ENCODE data around the gene OR52D1. TPM values are rescaled to one million over a fixed set of nuclear protein-coding genes. Genes with fewer than 3 reads are reported as not detected.

The OR52D1 gene
- total RNA-seq, 1 donor from 2014 or later, result not detected

GRCh38 chr11:5524756-5525155 lies 36.3 kb downstream of the OR52D1 start:
- Mint-ChIP-seq H3K27me3 (ENCODE audit: insufficient read depth) (peaks cover 7% of the 10 kb centered on the region), H3K9me3 (no peaks in the 10 kb centered on the region), H3K4me3 (no peak overlapping the region), H3K36me3 (ENCODE audit: low read depth) (no peaks in the 10 kb centered on the region), H3K27ac (no peak overlapping the region), H3K4me1 (ENCODE audit: low read depth) (no peaks in the 10 kb centered on the region)
- intact Hi-C loops (cut with micrococcal nuclease), result no loop called here
- DNase-seq (ENCODE audit: low spot score), result no peak

- Mint-ChIP-seq H3K36me3 (ENCODE audit: low read depth) (no peaks in the 10 kb centered on the region), H3K4me1 (ENCODE audit: low read depth) (no peaks in the 10 kb centered on the region), H3K27me3 (ENCODE audit: insufficient read depth) (peaks cover 7% of the 10 kb centered on the region), H3K27ac (no peak overlapping the region), H3K4me3 (no peak overlapping the region), H3K9me3 (no peaks in the 10 kb centered on the region)
- intact Hi-C loops (cut with micrococcal nuclease), result no loop called here
- DNase-seq (ENCODE audit: low spot score), result no peak
Observed at GRCh38 chr11:5527716-5528115, 39.2 kb downstream of the OR52D1 start.

GRCh38 chr11:5528495-5528894 lies 40.0 kb downstream of the OR52D1 start:
- intact Hi-C loops (cut with micrococcal nuclease), result no loop called here
- no peaks in the 10 kb centered on the region for H3K9me3 Mint-ChIP-seq
- no peak for DNase-seq (ENCODE audit: low spot score)
- H3K4me1 Mint-ChIP-seq (ENCODE audit: low read depth), result no peaks in the 10 kb centered on the region
- no peak overlapping the region for H3K27ac Mint-ChIP-seq
- H3K27me3 Mint-ChIP-seq (ENCODE audit: insufficient read depth), result peaks cover 7% of the 10 kb centered on the region
- H3K36me3 Mint-ChIP-seq (ENCODE audit: low read depth), result no peaks in the 10 kb centered on the region
- H3K4me3 Mint-ChIP-seq, result no peak overlapping the region

- no peak overlapping the region for H3K27ac Mint-ChIP-seq
- H3K4me3 Mint-ChIP-seq, result no peak overlapping the region
- intact Hi-C loops (cut with micrococcal nuclease), result no loop called here
- H3K36me3 Mint-ChIP-seq (ENCODE audit: low read depth), result no peaks in the 10 kb centered on the region
- H3K4me1 Mint-ChIP-seq (ENCODE audit: low read depth), result no peaks in the 10 kb centered on the region
- peaks cover 7% of the 10 kb centered on the region for H3K27me3 Mint-ChIP-seq (ENCODE audit: insufficient read depth)
- H3K9me3 Mint-ChIP-seq, result no peaks in the 10 kb centered on the region
- no peak for DNase-seq (ENCODE audit: low spot score)
Observed at GRCh38 chr11:5531053-5531831, 42.8 kb downstream of the OR52D1 start.

- Mint-ChIP-seq H3K36me3 (ENCODE audit: low read depth) (no peaks in the 10 kb centered on the region), H3K27ac (no peak overlapping the region), H3K4me3 (no peak overlapping the region), H3K4me1 (ENCODE audit: low read depth) (no peaks in the 10 kb centered on the region), H3K9me3 (no peaks in the 10 kb centered on the region), H3K27me3 (ENCODE audit: insufficient read depth) (peaks cover 6% of the 10 kb centered on the region)
- intact Hi-C loops (cut with micrococcal nuclease), result no loop called here
- no peak for DNase-seq (ENCODE audit: low spot score)
Observed at GRCh38 chr11:5534046-5534445, 45.6 kb downstream of the OR52D1 start.

GRCh38 chr11:5536482-5536881 lies 48.0 kb downstream of the OR52D1 start:
- intact Hi-C loops (cut with micrococcal nuclease), result no loop called here

More at GRCh38 chr11:5536482-5536881, 48.0 kb downstream of the OR52D1 start:
- Mint-ChIP-seq H3K9me3 (no peaks in the 10 kb centered on the region), H3K27me3 (ENCODE audit: insufficient read depth) (peaks cover 13% of the 10 kb centered on the region), H3K27ac (no peak overlapping the region), H3K4me3 (no peak overlapping the region), H3K36me3 (ENCODE audit: low read depth) (no peaks in the 10 kb centered on the region), H3K4me1 (ENCODE audit: low read depth) (no peaks in the 10 kb centered on the region)
- no peak for DNase-seq (ENCODE audit: low spot score)

Other genes starting within 250 kb of the OR52D1 start
- gene HBG1, start 238.8 kb upstream of the OR52D1 start, total RNA-seq, result not detected in 2 replicates
- not detected in 2 replicates for gene HBG2, start 233.9 kb upstream of the OR52D1 start, total RNA-seq
- not detected in 2 replicates for gene HBE1, start 218.7 kb upstream of the OR52D1 start, total RNA-seq
- not detected in 2 replicates for gene OR51B4, start 186.7 kb upstream of the OR52D1 start, total RNA-seq
- gene OR51B2, start 164.4 kb upstream of the OR52D1 start, total RNA-seq, result not detected in 2 replicates
- not detected in 2 replicates for gene OR51B5, start 145.2 kb upstream of the OR52D1 start, total RNA-seq
- gene OR51B6, start 137.2 kb upstream of the OR52D1 start, total RNA-seq, result not detected in 2 replicates
- gene OR51M1, start 104.9 kb upstream of the OR52D1 start, total RNA-seq, result not detected in 2 replicates
- not detected in 2 replicates for gene OR51Q1, start 66.6 kb upstream of the OR52D1 start, total RNA-seq
- gene OR51I1, start 47.2 kb upstream of the OR52D1 start, total RNA-seq, result not detected in 2 replicates
- not detected in 2 replicates for gene OR51I2, start 39.4 kb upstream of the OR52D1 start, total RNA-seq
- gene UBQLN3, start 21.3 kb downstream of the OR52D1 start, total RNA-seq, result not detected in 2 replicates
- 0.18 TPM in 1 of 2 replicates, not detected in the other for gene UBQLNL, start 28.0 kb downstream of the OR52D1 start, total RNA-seq
- not detected in 2 replicates for gene OR52H1, start 59.9 kb downstream of the OR52D1 start, total RNA-seq
- gene OR52B6, start 92.2 kb downstream of the OR52D1 start, total RNA-seq, result not detected in 2 replicates
- gene TRIM6, start 108.0 kb downstream of the OR52D1 start, total RNA-seq, result 0.34 and 0.54 TPM in 2 replicates
- 4.6 and 5.4 TPM in 2 replicates for gene TRIM34, start 136.3 kb downstream of the OR52D1 start, total RNA-seq
- gene TRIM5, start 196.4 kb downstream of the OR52D1 start, total RNA-seq, result 7.9 and 8.6 TPM in 2 replicates
- 125 and 127 TPM in 2 replicates for gene TRIM22, start 201.1 kb downstream of the OR52D1 start, total RNA-seq
- not detected in 2 replicates for gene OR56B1, start 247.8 kb downstream of the OR52D1 start, total RNA-seq